Left ventricle myocardium superior (tissue), 1 donor: ENCODE data around the gene UBE2B. TPM values are rescaled to one million over a fixed set of nuclear protein-coding genes. Genes with fewer than 3 reads are reported as not detected.
"Not testable (repeated sequence)": the region's sequence is repeated elsewhere in the genome, so short reads cannot be mapped to it uniquely, and the experiment has no call there.

Source experiments
- ATAC-seq: fragments of 200-7000 bp; cut with Tn5 transposase; one replicate; pipeline ENCODE4 v1.9.1; 2020; ENCODE audit warnings: mild to moderate bottlenecking, moderate library complexity
- DNase-seq: peaks from one replicate; pipeline ENCODE4 v3.0.0-alpha.2; 2020
- intact Hi-C: fragments of 100-400 bp; cut with micrococcal nuclease; formaldehyde crosslinking; loops from one replicate; pipeline ENCODE4 v1.11.0; 2022
- long read RNA-seq: library from polyadenylated mRNA; unstranded; transcript quantifications from one replicate; pipeline ENCODE4 v2.0.0, GENCODE V29; 2021
- total RNA-seq: library from RNA; stranded (reverse); fragmentation: NEBNext Ultra II Directional; extraction: Animal tissue kit (Norgen Biotek cat#: 25700); gene quantifications from one replicate; pipeline ENCODE4 v1.2.1, GENCODE V29; 2021
- donor health status: DM: no; HTN: yes; CAD: no; lungs with severe emphysema.

UBE2B gene
- total RNA-seq: 236 TPM
- long read RNA-seq, transcript UBE2B-201 (6 exons, 2,515 nt): major isoform, 98 of 114 reads
- long read RNA-seq, partial matches to known transcripts: 3 of 114 reads
- long read RNA-seq, other reads (novel, unspliced or antisense): 10 of 114 reads

DNA sequence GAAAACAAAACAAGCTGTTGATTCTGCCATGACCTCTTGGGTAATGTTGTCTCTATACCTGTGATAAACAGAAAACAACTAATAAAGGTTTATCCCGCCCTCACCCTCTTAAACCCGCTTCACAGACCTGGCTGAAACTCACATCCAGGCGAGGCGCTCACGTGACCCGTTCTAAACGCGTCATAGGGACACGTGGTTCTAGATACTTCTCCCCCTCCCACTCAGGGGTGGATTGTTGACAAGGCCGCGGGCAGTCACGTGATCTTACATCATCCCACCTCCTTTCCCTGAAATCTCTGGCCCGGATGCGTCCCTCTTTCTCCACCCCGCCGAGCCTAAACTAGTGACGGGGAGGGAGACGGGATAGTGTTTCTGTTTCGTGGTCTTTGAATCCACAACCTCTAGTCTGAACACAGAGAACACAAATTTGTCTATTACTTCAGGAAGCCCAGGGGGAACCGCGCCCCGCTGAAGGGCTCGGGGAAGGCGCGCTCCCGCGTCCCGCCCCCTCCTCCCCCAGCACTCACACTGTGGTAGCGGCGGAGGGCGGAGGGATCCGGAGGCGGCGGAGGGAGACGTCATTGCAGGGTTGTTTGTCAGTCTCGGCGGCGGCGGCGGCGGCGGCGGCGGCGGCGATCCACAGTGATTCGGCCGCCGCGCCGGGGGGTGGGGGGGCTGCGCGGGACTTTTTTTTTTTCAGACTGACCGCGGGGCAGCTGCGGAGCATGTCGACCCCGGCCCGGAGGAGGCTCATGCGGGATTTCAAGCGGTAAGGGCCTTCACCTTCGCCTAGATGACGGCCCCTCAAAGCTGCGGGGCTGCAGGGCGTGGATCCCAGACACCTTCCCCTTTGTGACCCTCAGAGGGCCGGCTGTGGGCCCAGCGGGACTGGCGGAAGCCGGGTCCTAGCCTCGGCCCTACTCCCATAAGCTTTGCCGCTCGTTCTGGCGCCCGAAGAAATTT, at the start of gene UBE2B:
UBE2B (plus strand) TSS at position 699 of the 963 bp plus-strand sequence; CDS start at position 726, 27 bp downstream.
- ATAC-seq (peak; percentile 92), DNase-seq (peak; percentile 97)
- intact Hi-C loops: no loop called here

DNA sequence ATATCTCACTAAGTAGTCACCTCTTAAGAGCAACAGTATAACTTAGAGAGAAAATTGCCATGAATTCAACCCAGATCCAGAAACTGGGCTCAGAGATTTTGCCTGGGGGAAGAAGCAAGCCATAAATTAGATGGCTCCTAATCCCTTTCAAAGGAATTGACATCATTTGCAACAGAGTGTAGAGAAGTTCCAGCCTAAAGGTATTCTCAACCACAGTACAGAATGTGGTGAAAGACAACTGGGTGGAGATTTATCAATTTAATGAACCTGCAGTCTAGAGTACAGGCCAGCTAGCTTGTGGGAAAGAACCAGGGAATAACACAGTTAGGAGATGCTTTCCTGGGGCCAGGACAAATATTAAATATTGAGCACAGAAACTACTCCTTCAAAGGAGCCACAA, 44.0 kb upstream of the UBE2B start:
- intact Hi-C loops: no loop called here
- ATAC-seq: no peak

DNA sequence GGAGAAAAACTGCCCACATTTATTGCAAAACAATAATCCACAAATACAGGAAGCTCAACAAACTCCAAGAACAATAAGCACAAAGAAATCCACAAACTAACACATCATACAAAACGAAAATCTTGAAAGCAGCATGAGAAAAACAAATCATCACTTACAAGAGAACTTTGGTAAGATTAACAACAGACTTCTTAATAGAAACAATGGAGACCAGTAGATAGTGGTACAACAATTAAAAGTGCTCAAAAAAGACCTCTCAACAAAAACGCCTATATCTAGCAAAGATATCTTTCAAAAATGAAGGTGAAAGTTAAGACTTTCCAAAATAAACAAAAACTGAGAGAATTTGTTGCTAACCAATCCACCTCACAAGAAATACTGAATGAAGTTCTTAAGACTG, 42.8 kb upstream of the UBE2B start:
- DNase-seq: no peak
- intact Hi-C loops: no loop called here
- no peak for ATAC-seq

More for the DNA sequence above, 44.0 kb upstream of the UBE2B start:
- DNase-seq: no peak

DNA sequence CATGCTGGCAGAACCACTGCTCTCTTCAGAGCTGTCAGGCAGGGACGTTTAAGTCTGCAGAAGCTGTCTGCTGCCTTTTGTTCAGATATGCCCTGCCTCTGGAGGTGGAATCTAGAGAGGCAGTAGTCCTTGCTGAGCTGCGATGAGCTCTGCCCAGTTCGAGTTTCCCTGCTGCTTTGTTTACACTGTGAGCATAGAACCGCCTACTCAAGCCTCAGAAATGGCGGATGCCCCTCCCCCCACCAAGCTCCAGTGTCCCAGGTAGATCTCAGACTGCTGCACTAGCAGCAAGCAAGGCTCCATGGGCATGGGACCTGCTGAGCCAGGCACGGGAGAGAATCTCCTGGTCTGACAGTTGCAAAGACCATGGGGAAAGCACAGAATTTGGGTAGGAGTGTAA, 34.5 kb upstream of the UBE2B start:
- ATAC-seq, intact Hi-C loops, DNase-seq: not testable (repeated sequence)

DNA sequence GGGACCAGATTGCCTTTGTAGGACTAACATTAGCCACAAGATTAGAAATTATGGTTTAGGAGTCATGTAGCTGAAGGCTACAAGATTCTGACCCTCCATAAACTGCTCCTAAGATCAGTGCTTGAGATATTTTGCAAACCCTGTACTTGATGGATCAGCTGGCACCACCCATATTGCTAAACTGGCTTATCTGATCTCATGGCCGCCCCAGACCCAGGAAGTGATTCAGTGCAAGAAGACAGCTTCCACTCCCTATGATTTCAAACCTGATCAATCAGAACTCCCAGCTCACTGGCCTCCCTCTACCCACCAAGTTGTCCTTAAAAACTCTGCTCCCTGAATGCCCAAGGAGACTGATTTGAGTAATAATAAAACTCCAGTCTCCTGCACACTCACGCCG, 27.9 kb upstream of the UBE2B start:
- ATAC-seq, intact Hi-C loops, DNase-seq: not testable (repeated sequence)

DNA sequence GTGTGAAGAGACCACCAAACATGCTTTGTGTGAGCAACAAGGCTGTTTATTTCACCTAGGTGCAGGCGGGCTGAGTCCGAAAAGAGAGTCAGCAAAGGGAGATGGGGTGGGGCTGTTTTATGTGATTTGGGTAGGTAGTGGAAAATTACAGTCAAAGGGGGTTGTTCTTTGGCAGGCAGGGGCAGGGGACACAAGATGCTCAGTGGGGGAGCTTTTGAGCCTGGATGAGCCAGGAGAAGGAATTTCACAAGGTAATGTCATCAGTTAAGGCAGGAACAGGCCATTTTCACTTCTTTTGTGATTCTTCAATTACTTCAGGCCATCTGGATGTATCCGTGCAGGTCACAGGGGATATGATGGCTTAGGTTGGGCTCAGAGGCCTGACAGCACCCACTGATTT, 25.9 kb upstream of the UBE2B start:
- DNase-seq, intact Hi-C loops, ATAC-seq: not testable (repeated sequence)

DNA sequence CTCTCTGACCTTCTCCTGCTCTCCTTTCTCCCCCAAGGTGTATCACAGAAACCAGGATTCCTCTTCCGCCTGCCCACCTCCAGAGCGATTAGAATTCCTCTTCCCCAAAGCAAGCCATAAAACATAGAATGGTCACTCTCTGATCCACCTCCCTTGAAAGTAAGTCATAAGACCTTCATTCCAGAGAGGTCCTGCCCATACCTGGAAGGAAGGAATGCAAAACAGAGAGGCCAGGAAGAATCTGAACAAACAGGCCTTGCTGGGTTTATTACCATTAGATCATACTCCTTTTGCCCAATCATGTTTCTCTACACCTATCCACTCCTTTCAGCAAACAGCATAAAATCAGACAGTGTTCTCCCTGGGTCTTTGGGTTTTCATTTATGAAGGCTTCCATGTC, 25.4 kb upstream of the UBE2B start:
- no peak for DNase-seq
- intact Hi-C loops: no loop called here

DNA sequence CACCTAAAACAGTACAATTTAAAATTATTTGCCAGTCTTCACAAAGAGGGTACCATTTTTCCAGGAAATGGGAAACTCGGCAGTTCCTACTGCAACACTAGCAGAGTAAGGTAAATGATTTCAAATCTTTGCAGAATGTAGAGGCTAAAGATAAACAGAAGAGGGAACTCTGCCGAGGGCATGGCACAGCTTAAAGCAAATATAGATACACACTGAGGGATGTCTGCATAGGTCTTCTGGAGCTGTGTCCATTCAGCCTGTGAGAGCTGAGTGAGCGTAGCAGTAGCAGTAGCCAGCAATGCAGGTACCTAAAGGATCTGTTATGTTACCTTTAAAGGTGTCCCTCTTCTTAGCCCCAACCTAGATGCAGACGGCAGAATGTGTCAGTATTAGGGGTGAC, 21.9 kb upstream of the UBE2B start:
- DNase-seq (no peak), ATAC-seq (no peak)
- intact Hi-C loops: no loop called here

More for the DNA sequence above, 25.4 kb upstream of the UBE2B start:
- no peak for ATAC-seq

DNA sequence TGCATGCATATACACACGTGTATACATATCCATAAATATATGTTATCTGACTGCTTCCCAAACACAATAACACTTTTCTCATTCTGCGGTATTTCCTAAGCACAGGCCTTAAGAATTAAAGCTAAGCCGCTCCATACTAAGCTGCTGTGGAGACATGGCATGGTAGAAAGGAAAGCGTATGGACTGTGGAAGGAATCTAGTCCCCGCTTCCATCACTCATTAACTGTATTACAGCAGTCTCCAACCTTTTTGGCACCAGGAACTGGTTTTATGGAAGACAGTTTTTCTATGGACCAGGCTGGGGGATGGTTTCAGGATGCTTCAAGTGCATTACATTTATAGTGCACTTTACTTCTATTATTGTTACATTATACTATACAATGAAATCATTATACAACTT, 15.7 kb upstream of the UBE2B start:
- no peak for DNase-seq
- intact Hi-C loops: no loop called here
- no peak for ATAC-seq

DNA sequence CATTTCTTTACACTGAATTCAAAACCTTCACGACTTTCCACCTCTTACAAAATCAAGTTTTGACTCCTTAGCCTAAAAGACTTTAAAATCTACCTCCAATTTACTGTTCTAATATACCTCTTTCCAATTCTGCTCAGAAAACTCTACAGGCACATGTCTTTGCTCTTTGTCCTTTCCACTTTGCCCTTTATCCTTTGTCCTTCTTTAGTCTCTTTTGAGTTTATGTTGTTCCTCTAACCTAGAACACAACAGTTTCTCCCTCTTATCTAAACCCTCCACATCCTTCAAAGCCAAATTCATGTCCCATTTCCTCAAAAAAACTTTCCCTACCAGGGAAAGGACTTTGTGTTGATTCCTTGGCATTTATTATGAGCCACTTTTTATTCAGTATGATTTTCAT, 5.8 kb upstream of the UBE2B start:
- intact Hi-C loops: no loop called here
- ATAC-seq (no peak), DNase-seq (no peak)

DNA sequence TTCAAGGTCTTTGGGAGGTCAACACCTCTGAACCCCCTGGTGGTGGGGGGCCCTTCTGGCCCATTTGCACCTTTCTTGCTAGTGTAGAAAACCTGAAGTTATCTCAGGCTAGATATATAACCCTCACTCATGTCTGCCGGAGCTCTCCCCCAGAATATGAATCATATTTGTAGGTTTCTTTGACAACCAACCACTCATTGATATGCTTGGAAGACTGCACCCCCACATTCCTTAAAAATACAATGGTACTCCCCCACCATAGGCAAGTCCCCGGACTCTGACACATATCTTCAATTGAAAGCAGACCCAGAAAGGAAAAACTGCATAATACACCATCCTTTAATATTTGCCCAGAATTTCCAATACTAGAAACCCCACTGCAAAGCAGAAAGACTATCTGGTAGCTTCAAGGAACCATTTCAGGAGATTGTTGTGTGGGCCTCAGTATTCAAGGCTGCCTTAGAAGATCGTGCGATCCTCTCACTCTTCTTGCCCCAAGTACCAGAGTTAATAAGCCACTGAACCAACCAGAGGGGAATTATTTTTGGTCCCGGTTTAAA, 978 bp upstream of the UBE2B start:
- no peak for DNase-seq
- ATAC-seq: peak; percentile 0
- intact Hi-C loops: no loop called here

DNA sequence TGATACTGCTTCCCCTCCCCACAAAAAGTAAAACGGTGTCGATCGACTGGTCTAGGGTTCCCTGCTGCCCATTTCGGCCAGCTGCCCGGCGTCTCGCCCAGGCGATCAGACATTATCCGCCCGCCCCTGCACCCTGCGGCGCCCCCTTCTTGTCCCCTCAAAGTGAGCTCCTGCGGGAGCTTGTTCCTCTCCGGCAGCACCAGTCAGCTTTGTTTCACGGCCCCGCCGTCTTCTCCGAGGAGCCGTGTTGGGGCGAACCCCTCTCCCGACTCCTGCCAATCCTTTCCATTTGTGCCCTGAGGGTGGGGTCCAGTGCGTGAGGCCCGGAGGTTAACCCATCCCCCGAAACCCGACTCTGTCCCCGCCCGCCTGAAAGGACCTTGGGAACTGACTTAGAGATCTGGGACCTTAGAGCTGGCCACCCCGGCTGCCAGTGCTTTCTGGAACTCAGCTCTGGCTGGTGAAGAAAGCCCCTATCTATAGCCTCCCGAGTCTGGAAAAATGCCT, 518 bp downstream of the UBE2B start:
- intact Hi-C loops: no loop called here
- DNase-seq (peak; percentile 71), ATAC-seq (peak; percentile 66)

DNA sequence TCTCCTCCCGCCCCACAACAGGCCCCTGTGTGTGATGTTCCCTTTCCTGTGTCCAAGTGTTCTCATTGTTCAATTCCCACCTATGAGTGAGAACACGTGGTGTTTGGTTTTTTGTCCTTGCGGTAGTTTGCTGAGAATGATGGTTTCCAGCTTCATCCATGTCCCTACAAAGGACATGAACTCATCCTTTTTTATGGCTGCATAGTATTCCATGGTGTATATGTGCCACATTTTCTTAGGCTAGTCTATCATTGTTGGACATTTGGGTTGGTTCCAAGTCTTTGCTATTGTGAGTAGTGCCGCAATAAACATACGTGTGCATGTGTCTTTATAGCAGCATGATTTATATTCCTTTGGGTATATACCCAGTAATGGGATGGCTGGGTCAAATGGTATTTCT, 2.3 kb downstream of the UBE2B start:
- intact Hi-C loops, ATAC-seq, DNase-seq: not testable (repeated sequence)

DNA sequence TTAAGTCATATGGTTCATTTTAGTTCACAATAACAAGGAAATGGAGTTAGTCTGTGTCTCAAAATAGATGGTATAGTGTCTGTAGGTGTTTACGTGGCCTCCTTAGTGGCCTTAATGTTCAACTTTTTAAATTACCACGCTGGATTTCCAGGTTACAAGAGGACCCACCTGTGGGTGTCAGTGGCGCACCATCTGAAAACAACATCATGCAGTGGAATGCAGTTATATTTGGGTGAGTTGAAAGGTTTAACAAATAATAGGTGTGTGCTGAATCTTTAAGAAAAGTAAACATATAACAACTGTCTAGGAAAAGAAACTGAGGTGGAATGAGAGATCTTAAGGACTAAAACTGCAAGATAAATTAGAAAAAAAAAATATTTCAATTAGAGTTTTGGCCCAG, 2.9 kb downstream of the UBE2B start:
- ATAC-seq: no peak
- intact Hi-C loops: no loop called here
- DNase-seq: no peak

DNA sequence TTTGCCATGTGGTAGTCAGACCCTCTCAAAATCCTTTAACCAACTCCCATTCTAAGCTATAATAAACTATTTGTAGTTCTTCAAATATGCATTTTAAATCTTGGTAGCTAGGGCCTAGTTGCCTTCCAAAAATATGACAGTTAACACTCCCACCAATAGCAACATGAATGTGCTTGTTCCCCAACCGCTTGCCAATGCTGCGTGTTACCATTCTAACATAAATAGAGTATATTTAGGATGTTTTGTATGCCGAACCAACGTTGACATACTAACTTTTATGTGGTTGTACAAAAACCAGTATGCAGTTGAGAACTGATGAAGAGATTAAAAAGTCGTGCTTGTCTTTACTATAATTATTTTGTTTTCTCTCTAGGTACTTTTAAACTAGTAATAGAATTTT, 9.0 kb downstream of the UBE2B start:
- no peak for DNase-seq
- no peak for ATAC-seq
- intact Hi-C loops: no loop called here

DNA sequence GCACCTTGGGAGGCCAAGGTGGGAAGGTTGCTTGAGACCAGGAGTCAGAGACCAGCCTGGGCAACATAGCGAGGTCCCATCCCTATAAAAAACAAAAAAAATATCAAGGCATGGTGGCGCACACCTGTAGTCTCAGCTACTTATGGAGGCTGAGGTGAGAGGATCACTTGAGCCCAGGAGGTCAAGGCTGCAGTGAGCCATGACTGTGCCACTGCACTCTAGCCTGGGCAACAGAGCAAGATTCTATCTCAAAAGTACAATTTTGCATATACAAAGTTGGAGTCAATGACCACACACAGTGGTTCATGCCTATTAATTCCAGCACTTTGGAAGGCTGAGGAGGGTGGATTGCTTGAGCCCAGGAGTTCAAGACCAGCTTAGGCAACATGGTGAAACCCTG, 10.8 kb downstream of the UBE2B start:
- intact Hi-C loops, ATAC-seq, DNase-seq: not testable (repeated sequence)

DNA sequence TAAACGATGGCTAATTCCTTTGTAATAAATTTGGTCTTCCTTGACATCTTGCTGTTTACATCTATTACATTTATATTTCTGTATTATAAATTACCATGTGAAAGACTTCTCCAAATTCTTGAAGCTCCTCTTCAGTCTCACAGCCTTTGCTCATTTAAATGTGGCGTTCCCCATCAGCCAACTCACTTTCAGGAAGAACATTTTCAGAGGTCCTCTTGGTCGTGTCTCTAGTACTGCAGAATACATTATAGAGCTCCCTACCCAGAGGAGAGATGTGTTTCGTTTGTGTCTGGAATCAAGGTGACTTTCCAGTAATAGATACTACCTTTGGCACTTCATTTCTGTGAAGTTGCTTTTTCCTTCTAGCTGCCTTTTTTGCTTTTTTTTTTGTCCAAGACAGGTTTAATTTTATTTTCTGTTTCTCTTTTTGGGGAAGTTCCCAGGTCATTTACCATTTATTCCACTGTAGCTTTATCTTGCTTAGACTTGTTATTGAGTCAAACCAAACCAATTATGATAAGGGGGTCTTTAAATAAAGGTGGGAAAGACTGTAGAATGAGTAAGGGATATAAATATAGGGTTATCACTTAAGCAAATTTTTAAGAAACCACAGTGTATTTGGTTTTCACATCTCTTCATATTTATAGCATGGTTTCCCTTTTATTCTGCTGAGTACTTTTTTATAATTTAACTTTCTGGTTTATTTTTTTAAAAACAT, 12.8 kb downstream of the UBE2B start:
- DNase-seq (no peak), ATAC-seq (no peak)
- intact Hi-C loops: no loop called here

DNA sequence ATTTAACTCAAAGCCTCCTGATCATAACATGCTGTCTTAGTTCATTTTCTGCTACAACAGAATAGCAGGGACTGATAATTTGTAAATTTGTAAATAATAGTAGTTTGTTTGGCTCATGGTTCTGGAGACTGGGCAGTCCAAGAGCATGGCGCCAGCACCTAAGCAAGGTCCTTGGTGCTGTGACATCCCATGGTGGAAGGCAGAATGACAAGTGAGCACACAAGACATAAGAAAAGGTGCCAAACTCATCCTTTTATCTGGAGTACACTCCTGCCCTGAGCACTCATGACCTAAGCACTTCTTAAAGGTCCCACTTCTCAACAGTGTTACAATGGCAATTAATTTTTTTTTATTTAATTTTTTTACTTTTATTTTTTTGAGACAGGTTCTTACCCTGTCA, 16.1 kb downstream of the UBE2B start:
- intact Hi-C loops: no loop called here
- ATAC-seq (peak; percentile 20), DNase-seq (no peak)

DNA sequence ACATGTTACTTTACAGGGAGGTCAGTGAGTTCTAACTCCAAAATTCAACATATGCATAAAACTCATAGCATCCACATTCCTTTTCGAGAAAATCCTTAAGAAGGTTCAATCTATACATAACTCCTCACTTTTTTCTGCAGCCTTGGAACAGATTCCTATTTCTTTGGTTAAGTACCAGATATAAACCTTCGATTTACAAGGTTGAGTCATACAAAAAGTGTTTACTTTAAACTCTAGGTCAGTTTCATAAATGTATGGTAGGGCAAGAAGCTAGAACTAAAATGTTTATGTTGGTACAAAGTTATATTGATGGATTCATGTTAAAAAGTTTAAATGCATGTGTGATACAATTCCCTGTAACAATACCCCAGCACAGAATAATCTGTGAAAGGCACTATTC, 20.9 kb downstream of the UBE2B start:
- ATAC-seq (no peak), DNase-seq (no peak)
- intact Hi-C loops: no loop called here
